Osteoblast (primary cell): Measurements from ENCODE around the gene TOP1. TPM values are rescaled to one million over a fixed set of nuclear protein-coding genes. Genes with fewer than 3 reads are reported as not detected.
"Not testable (repeated sequence)": the region's sequence is repeated elsewhere in the genome, so short reads cannot be mapped to it uniquely, and the experiment has no call there.

ENCODE experiments used
- DNase-seq: peaks from one replicate; pipeline ENCODE4 v3.0.0; 2011; ENCODE audit warnings: low spot score, mixed read lengths; ENCODE audit not compliant: insufficient read length; ENCODE audit errors: missing footprints
- H2AFZ ChIP-seq: 2 replicates; pipeline ENCODE4 v1.6.0; 2011; ENCODE audit warnings: mild to moderate bottlenecking, low read length
- H3K27ac ChIP-seq: 2 replicates; pipeline ENCODE4 v1.5.1; 2011; ENCODE audit warnings: mild to moderate bottlenecking, low read depth, low read length, moderate library complexity
- H3K27me3 ChIP-seq: 2 replicates; pipeline ENCODE4 v1.6.0; 2012; ENCODE audit warnings: mild to moderate bottlenecking, control low read depth, inconsistent platforms, low read length, moderate library complexity; ENCODE audit not compliant: insufficient read depth
- H3K36me3 ChIP-seq: 2 replicates; pipeline ENCODE4 v1.5.1; 2011; ENCODE audit warnings: mild to moderate bottlenecking, low read length, control low read depth, moderate library complexity; ENCODE audit not compliant: insufficient read depth
- H3K4me1 ChIP-seq: 2 replicates; pipeline ENCODE4 v1.5.1; 2011; ENCODE audit warnings: mild to moderate bottlenecking, low read length, control low read depth, moderate library complexity; ENCODE audit not compliant: insufficient read depth
- H3K4me2 ChIP-seq: 2 replicates; pipeline ENCODE4 v1.6.0; 2011; ENCODE audit warnings: mild to moderate bottlenecking, low read length; ENCODE audit not compliant: insufficient read depth
- H3K4me3 ChIP-seq: fragments of 200-600 bp; sonication (generic); 3 replicates; pipeline ENCODE4 v1.5.1; 2012; ENCODE audit warnings: mild to moderate bottlenecking, low read length, inconsistent platforms; ENCODE audit not compliant: insufficient read depth
- H3K79me2 ChIP-seq: 2 replicates; pipeline ENCODE4 v1.6.0; 2012; ENCODE audit warnings: mild to moderate bottlenecking, low read length, control low read depth, inconsistent platforms; ENCODE audit not compliant: insufficient read depth
- H3K9me3 ChIP-seq: 2 replicates; pipeline ENCODE4 v1.5.1; 2011; ENCODE audit warnings: low read depth, low read length, control low read depth
- H4K20me1 ChIP-seq: 2 replicates; pipeline ENCODE4 v1.6.0; 2012; ENCODE audit warnings: mild to moderate bottlenecking, low read length, control low read depth; ENCODE audit not compliant: insufficient read depth
- CTCF ChIP-seq: IDR thresholded peaks from 2 replicates; pipeline ENCODE4 v1.5.1; 2011; ENCODE audit warnings: mild to moderate bottlenecking, low read depth, low read length, moderate library complexity; ENCODE audit errors: extremely low read depth
- total RNA-seq: library from RNA; depleted of rRNA; stranded (reverse); fragments of >200 nt; gene quantifications from 2 replicates; pipeline ENCODE4 v1.2.3, GENCODE V29; 2012

The TOP1 gene
- total RNA-seq, 1 donor = 10.5 TPM

DNA sequence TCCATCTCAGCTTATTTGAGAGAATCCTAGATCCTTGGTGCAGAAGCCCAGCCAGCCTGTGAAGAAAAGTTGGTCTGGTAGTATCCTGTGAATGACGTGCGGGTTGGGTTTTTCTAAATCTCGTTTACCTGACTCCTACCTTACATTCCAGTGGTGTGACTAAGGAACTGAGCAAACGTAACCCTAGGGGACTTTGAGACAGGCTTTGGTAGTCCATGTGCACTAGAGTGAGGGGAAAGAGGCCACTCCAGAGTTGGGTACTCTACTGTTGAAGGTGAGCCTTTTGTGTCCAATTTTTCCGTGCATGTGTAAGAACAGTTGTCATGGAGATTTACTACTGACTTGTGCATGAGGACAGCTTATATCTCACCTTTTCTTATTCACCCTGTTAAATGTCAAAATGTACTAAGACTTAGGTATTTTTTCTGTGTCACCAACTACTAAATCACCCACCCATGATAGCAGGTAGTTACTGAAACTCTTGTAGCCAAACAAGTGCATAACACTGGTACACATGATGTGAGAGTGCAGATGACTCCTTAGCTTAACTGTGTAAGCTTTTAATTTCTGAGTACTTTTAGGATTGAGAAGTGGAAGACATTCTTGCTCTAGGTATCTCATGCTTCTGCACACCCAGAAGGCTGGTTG lies 82.4 kb downstream of the TOP1 start:
- no peaks in the 10 kb centered on the region for H3K27me3 ChIP-seq
- no peaks in the 10 kb centered on the region for H4K20me1 ChIP-seq
- H3K4me2 ChIP-seq = no peak overlapping the region
- DNase-seq = no peak
- H3K4me3 ChIP-seq = no peak overlapping the region
- H3K27ac ChIP-seq = no peak overlapping the region
- peaks cover 64% of the 10 kb centered on the region for H3K36me3 ChIP-seq
- TF ChIP-seq CTCF = no peak
- no peaks in the 10 kb centered on the region for H3K9me3 ChIP-seq
- peaks cover 2% of the 10 kb centered on the region for H3K79me2 ChIP-seq
- H3K4me1 ChIP-seq = no peaks in the 10 kb centered on the region
- no peak overlapping the region for H2AFZ ChIP-seq

GRCh38 chr20:41111578-41111951 lies 82.9 kb downstream of the TOP1 start:
- no peak for TF ChIP-seq CTCF
- no peak overlapping the region for H3K4me2 ChIP-seq
- peaks cover 2% of the 10 kb centered on the region for H3K79me2 ChIP-seq
- no peaks in the 10 kb centered on the region for H3K27me3 ChIP-seq
- H3K4me1 ChIP-seq = no peaks in the 10 kb centered on the region
- H3K4me3 ChIP-seq = no peak overlapping the region
- H4K20me1 ChIP-seq = no peaks in the 10 kb centered on the region
- H3K36me3 ChIP-seq = peaks cover 69% of the 10 kb centered on the region
- H3K9me3 ChIP-seq = no peaks in the 10 kb centered on the region
- H2AFZ ChIP-seq = no peak overlapping the region
- no peak for DNase-seq
- no peak overlapping the region for H3K27ac ChIP-seq

GRCh38 chr20:41116282-41116956 lies 87.8 kb downstream of the TOP1 start:
- Histone ChIP-seq H3K27ac (no peak overlapping the region), H3K36me3 (peaks cover 76% of the 10 kb centered on the region)
- no peak for TF ChIP-seq CTCF

GRCh38 chr20:41118159-41118558 lies 89.5 kb downstream of the TOP1 start:
- H4K20me1 ChIP-seq, H3K9me3 ChIP-seq, H3K4me1 ChIP-seq, H3K4me2 ChIP-seq, H3K79me2 ChIP-seq, H3K4me3 ChIP-seq, DNase-seq, H2AFZ ChIP-seq, H3K27ac ChIP-seq, H3K27me3 ChIP-seq: not testable (repeated sequence)
- H3K36me3 ChIP-seq = peaks cover 84% of the 10 kb centered on the region
- TF ChIP-seq CTCF = peak; percentile 24

More at GRCh38 chr20:41116282-41116956, 87.8 kb downstream of the TOP1 start:
- Histone ChIP-seq H3K9me3 (no peaks in the 10 kb centered on the region), H3K79me2 (no peaks in the 10 kb centered on the region), H3K4me1 (no peaks in the 10 kb centered on the region), H4K20me1 (no peaks in the 10 kb centered on the region), H3K4me3 (no peak overlapping the region), H3K27me3 (no peaks in the 10 kb centered on the region), H2AFZ (no peak overlapping the region), H3K4me2 (no peak overlapping the region)
- no peak for DNase-seq
